Parathyroid adenoma (tissue), 2 donors: ENCODE results near the gene CELSR2.

Experiments
- H2AFZ ChIP-seq: fragments of 300-600 bp; sonication (generic); one replicate; pipeline ENCODE4 v1.7.0; 2017; ENCODE audit warnings: antibody characterized with exemption, mild to moderate bottlenecking
- H3K27ac ChIP-seq: fragments of 300-600 bp; sonication (generic); one replicate; pipeline ENCODE4 v1.7.0; 2017
- H3K27me3 ChIP-seq: fragments of 300-600 bp; sonication (generic); one replicate; pipeline ENCODE4 v1.7.0; 2017; ENCODE audit warnings: low read length; ENCODE audit not compliant: control insufficient read depth, insufficient read depth
- H3K36me3 ChIP-seq: fragments of 300-600 bp; sonication (generic); one replicate; pipeline ENCODE4 v1.7.0; 2017; ENCODE audit warnings: low read length; ENCODE audit not compliant: control insufficient read depth, insufficient read depth
- H3K4me1 ChIP-seq: fragments of 300-600 bp; sonication (generic); one replicate; pipeline ENCODE4 v1.7.0; 2017; ENCODE audit warnings: control low read depth
- H3K4me2 ChIP-seq: fragments of 300-600 bp; sonication (generic); one replicate; pipeline ENCODE4 v1.7.0; 2017; ENCODE audit warnings: low read length
- H3K4me3 ChIP-seq: fragments of 300-600 bp; sonication (generic); one replicate; pipeline ENCODE4 v1.7.0; 2017; ENCODE audit warnings: low read depth, low read length
- H3K79me2 ChIP-seq: fragments of 300-600 bp; sonication (generic); one replicate; pipeline ENCODE4 v1.7.0; 2017; ENCODE audit warnings: control low read depth
- H3K9ac ChIP-seq: fragments of 300-600 bp; sonication (generic); one replicate; pipeline ENCODE4 v1.7.0; 2017; ENCODE audit warnings: mild to moderate bottlenecking
- H3K9me3 ChIP-seq: fragments of 300-600 bp; sonication (generic); one replicate; pipeline ENCODE4 v1.7.0; 2017; ENCODE audit warnings: low read length; ENCODE audit not compliant: control insufficient read depth
- TF ChIP-seq, protein P1 (sequence below): fragments of 300-600 bp; sonication (generic); IDR thresholded peaks from one replicate; pipeline ENCODE4 v1.7.0; 2017; ENCODE audit warnings: antibody characterized with exemption, mild to moderate bottlenecking
- donor health status: primary hyperparathyroidism.

CELSR2 gene

DNA sequence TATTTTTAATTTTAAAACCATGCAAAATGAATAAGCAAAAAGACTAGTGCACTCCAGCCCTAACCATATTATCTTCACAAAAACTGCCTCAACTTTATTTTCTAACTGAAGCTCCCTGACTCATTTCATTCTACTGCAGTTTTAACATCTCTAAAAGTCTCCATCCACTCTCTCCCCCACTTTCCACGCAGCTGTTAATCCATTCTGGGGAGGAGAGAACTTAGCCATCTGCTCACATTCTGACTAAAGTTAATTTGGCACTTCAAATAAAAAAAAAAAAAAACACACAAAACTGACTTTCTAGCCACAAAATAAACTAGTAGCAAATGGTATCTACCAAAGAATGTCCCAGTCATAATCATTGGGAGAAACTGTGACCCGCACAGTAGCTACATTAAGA lies 62.9 kb downstream of the CELSR2 start:
- no peaks in the 10 kb centered on the region for H3K4me1 ChIP-seq
- TF ChIP-seq, protein P1, sequence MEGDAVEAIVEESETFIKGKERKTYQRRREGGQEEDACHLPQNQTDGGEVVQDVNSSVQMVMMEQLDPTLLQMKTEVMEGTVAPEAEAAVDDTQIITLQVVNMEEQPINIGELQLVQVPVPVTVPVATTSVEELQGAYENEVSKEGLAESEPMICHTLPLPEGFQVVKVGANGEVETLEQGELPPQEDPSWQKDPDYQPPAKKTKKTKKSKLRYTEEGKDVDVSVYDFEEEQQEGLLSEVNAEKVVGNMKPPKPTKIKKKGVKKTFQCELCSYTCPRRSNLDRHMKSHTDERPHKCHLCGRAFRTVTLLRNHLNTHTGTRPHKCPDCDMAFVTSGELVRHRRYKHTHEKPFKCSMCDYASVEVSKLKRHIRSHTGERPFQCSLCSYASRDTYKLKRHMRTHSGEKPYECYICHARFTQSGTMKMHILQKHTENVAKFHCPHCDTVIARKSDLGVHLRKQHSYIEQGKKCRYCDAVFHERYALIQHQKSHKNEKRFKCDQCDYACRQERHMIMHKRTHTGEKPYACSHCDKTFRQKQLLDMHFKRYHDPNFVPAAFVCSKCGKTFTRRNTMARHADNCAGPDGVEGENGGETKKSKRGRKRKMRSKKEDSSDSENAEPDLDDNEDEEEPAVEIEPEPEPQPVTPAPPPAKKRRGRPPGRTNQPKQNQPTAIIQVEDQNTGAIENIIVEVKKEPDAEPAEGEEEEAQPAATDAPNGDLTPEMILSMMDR: no peak

DNA sequence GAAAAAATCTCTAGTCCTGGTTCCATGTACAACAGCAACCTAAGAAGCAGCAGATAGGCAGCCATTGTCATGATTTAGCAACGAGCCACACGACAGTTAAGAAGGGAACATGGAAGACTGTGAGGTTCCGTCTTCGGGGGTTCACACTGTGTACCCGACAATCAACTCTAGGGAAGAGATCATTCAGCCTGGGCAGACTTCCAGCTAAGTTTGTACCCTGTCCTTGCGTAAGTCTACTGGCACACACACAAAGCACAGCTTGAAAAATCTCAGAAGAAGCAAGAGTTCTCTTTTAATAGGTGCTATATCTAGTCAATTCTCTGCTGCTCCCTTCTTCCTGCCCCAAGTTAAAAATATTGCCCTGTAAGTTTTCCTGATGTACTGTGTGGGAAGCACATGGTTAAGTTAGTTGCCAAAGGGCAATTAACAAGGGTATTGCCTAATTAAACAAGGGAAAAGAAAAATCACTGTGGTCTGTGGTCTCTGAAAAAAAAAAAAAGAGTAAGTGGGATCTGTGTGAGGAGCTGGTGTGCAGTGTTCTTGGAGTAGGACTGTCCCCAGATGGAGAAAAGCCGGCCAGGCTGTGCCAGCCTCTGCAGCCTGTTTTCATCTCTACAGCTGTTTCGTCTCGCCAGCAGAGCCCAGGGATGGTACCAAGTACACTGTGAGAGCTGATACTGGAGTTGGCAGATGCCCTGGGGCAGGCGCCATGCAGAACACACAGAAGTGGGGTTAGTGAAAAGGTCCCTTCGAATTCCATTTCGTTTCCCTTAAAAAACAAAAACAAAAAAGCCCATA lies 63.8 kb downstream of the CELSR2 start:
- Histone ChIP-seq H3K4me1 (no peaks in the 10 kb centered on the region), H3K36me3 (no peaks in the 10 kb centered on the region), H3K27ac (no peak overlapping the region), H3K9ac (no peak overlapping the region), H3K9me3 (no peaks in the 10 kb centered on the region), H3K4me2 (no peak overlapping the region), H2AFZ (no peak overlapping the region), H3K27me3 (no peaks in the 10 kb centered on the region), H3K4me3 (no peak overlapping the region), H3K79me2 (no peaks in the 10 kb centered on the region)
- TF ChIP-seq, protein P1: no peak

More for the DNA sequence above, 62.9 kb downstream of the CELSR2 start:
- no peak overlapping the region for H3K9ac ChIP-seq
- no peak overlapping the region for H3K27ac ChIP-seq
- H2AFZ ChIP-seq: no peak overlapping the region
- no peaks in the 10 kb centered on the region for H3K36me3 ChIP-seq
- no peaks in the 10 kb centered on the region for H3K79me2 ChIP-seq
- H3K4me2 ChIP-seq: no peak overlapping the region
- no peak overlapping the region for H3K4me3 ChIP-seq
- H3K9me3 ChIP-seq: no peaks in the 10 kb centered on the region
- no peaks in the 10 kb centered on the region for H3K27me3 ChIP-seq

DNA sequence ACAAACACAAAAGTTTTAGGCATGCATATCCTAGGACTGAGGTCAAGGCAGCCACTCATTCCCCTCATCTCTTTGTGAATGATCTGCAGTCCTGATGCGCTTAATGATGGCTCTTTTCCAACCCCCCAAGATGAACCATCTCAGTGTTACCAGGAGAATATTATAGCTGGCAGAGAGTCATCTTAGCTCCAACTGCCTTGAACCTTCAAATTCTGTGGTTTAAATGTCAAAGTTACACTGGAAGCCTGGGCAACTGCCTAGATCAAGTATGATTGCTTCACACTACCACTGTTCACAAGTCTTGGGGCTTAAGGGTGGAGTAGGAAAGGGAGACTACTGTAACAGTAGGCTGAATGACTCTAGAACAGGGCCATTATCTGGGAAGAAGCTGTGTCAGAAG lies 65.5 kb downstream of the CELSR2 start:
- Histone ChIP-seq H3K4me2 (no peak overlapping the region), H3K27ac (no peak overlapping the region), H3K27me3 (no peaks in the 10 kb centered on the region), H3K4me1 (no peaks in the 10 kb centered on the region), H2AFZ (no peak overlapping the region), H3K4me3 (no peak overlapping the region), H3K36me3 (no peaks in the 10 kb centered on the region), H3K79me2 (no peaks in the 10 kb centered on the region), H3K9ac (no peak overlapping the region), H3K9me3 (no peaks in the 10 kb centered on the region)
- TF ChIP-seq, protein P1: no peak

DNA sequence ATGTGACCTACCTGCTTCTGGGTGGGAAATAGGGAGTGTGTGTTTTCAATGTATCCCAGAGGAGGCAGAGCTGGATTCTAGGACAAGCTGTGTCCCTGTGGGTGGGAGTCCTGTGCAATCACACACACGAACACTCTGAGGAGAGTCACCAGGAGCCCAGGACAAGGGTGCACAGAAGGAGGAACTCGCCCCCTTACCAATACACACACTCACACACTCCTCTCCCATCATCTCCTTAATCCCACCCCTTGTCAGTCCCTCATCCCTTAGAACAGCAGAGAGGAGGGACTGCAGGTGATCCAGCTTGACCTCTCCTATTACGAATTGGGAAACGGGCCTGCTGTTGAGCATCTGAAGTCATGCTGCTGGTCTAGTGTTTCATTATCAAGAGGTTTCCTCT lies 65.9 kb downstream of the CELSR2 start:
- no peaks in the 10 kb centered on the region for H3K36me3 ChIP-seq
- H3K27me3 ChIP-seq: no peaks in the 10 kb centered on the region
- no peaks in the 10 kb centered on the region for H3K9me3 ChIP-seq
- H3K4me2 ChIP-seq: no peak overlapping the region
- H2AFZ ChIP-seq: no peak overlapping the region
- TF ChIP-seq, protein P1: no peak
- H3K9ac ChIP-seq: no peak overlapping the region
- H3K4me3 ChIP-seq: no peak overlapping the region
- H3K79me2 ChIP-seq: no peaks in the 10 kb centered on the region
- no peaks in the 10 kb centered on the region for H3K4me1 ChIP-seq
- no peak overlapping the region for H3K27ac ChIP-seq

DNA sequence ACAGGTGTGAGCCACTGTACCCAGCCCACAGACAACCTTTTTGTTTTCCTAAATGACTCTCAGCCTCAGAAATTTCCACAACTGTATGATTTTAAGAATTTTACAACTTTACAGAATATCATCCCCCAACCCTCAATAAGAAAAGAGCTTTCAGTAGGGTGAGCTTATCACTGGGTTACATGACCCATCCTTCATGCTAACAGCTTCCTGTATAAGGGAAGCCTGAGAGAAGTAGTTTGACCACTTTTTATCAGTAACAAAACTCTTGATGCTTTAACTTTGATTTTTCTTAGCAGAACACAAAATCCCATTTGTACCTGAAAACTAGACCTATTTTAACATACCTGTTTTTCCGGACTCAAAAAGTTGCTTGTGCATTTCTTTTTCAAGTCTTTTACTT lies 67.2 kb downstream of the CELSR2 start:
- no peak overlapping the region for H3K4me3 ChIP-seq
- TF ChIP-seq, protein P1: no peak
- no peaks in the 10 kb centered on the region for H3K36me3 ChIP-seq
- no peak overlapping the region for H3K27ac ChIP-seq
- no peaks in the 10 kb centered on the region for H3K79me2 ChIP-seq
- H3K9ac ChIP-seq: no peak overlapping the region
- H3K27me3 ChIP-seq: no peaks in the 10 kb centered on the region
- H3K4me2 ChIP-seq: no peak overlapping the region
- H3K4me1 ChIP-seq: no peaks in the 10 kb centered on the region
- H2AFZ ChIP-seq: no peak overlapping the region
- H3K9me3 ChIP-seq: no peaks in the 10 kb centered on the region
